Hepatocyte (in vitro differentiated cells): ENCODE data around the gene TBX18.

ENCODE experiments used
- EZH2 ChIP-seq: fragments of 200-600 bp; sonication (generic); IDR thresholded peaks from 2 replicates; pipeline ENCODE4 v1.6.1; 2016; ENCODE audit warnings: antibody characterized with exemption, mild to moderate bottlenecking, borderline replicate concordance
- EZH2phosphoT487 ChIP-seq: fragments of 200-600 bp; sonication (generic); IDR thresholded peaks from one replicate; pipeline ENCODE4 v1.6.1; 2018; ENCODE audit warnings: antibody characterized with exemption, mild to moderate bottlenecking, low read depth, moderate library complexity; ENCODE audit not compliant: unreplicated experiment, severe bottlenecking
- TF ChIP-seq, protein P1 (sequence below): fragments of 200-600 bp; sonication (generic); IDR thresholded peaks from 2 replicates; pipeline ENCODE4 v1.5.1; 2016; ENCODE audit warnings: antibody characterized with exemption, mild to moderate bottlenecking; ENCODE audit not compliant: poor library complexity

DNA sequence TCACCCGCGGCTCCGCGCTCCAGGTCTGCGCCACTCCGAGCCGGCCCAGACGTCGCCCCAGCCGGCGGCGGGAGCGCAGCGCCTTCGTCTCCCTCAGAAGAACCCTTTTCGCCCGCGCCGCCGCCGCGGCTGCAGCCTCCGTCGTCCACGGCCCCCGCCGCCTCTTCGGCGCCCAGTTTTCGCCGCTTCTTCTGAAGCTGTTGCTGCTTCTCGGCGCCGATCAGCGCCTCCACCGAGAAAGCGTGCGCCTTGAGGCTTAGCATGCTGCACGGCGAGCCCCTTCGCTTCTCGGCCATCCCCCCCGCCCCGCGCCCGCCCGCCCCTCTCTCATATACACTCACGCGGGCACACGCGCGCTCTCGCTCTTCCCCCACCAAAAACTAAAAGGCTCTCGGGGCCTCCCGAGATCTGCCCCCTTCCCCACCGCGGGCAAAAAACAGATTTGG lies 489 bp downstream of the TBX18 start:
- TF ChIP-seq, protein P1, sequence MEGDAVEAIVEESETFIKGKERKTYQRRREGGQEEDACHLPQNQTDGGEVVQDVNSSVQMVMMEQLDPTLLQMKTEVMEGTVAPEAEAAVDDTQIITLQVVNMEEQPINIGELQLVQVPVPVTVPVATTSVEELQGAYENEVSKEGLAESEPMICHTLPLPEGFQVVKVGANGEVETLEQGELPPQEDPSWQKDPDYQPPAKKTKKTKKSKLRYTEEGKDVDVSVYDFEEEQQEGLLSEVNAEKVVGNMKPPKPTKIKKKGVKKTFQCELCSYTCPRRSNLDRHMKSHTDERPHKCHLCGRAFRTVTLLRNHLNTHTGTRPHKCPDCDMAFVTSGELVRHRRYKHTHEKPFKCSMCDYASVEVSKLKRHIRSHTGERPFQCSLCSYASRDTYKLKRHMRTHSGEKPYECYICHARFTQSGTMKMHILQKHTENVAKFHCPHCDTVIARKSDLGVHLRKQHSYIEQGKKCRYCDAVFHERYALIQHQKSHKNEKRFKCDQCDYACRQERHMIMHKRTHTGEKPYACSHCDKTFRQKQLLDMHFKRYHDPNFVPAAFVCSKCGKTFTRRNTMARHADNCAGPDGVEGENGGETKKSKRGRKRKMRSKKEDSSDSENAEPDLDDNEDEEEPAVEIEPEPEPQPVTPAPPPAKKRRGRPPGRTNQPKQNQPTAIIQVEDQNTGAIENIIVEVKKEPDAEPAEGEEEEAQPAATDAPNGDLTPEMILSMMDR, result no peak
- no peak for TF ChIP-seq EZH2
- no peak for TF ChIP-seq EZH2phosphoT487
